Smooth muscle cell of the brain vasculature (primary cell): ENCODE data around the gene STAM2.
"Not testable (repeated sequence)": the region's sequence is repeated elsewhere in the genome, so short reads cannot be mapped to it uniquely, and the experiment has no call there.

Experiments used
- DNase-seq: peaks from one replicate; pipeline ENCODE4 v3.0.0-alpha.2; 2012; ENCODE audit warnings: low read depth, low spot score

Gene STAM2

DNA sequence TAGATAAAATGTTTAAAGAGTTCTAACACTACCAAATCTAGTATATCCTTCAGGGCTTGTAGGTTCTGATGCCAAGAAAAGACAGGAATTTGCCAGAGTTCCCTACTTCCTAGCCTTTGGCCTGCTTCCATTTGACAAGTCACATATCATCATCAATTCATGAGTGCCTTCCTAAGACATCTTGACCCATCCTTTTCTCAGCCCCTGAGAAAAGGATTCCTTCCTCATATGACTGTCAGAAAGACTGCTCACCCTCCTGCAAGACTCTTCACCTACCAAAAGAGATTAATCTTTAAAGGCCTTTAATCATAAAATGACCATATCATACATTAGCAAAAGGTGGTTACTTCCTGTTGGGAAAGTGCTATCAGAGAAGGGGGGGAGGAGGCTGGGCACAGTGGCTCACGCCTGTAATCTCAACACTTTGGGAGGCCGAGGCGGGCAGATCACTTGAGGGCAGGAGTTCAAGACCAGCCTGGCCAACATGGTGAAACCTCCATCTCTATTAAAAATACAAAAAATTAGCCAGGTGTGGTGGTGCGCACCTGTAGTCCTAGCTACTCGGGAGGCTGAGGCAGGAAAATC is 3.3 kb downstream of the STAM2 start:
- not testable (repeated sequence) for DNase-seq

DNA sequence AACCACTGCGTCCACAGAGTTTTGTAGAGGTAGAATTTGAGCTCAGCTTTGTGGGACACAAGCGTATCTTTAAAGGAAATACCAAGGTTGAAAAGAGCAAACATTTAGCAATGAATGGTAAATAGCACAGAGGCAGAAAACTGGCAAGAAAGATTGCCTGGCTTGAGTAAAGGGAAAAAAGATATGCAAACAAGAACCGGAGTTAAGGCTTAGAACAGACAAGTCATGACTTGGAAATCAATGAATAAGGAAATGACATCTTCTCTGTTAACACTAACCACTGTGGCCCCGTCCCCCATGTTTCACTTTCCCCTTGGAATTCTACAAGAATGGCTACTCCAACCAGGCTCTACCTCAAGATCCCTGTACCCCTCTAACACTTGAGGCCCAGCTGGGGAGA is 3.8 kb downstream of the STAM2 start:
- no peak for DNase-seq

DNA sequence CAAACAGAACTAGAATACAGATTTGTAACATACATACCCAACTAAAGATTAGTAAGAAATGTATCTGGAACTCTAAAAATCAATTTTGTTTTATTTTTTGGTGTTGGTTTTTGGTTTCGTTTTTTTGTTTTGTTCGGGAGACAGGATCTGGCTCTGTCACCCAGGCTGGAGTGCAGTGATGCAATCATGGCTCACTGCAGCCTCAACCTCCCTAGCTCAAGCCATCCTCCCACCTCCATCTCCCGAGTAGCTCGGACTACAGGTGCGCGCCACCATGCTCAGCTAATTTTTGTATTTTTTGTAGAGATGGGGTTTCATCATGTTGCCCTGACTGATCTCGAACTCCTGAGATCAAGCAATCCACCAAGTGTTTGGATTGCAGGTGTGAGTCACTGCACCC is 6.4 kb downstream of the STAM2 start:
- not testable (repeated sequence) for DNase-seq

DNA sequence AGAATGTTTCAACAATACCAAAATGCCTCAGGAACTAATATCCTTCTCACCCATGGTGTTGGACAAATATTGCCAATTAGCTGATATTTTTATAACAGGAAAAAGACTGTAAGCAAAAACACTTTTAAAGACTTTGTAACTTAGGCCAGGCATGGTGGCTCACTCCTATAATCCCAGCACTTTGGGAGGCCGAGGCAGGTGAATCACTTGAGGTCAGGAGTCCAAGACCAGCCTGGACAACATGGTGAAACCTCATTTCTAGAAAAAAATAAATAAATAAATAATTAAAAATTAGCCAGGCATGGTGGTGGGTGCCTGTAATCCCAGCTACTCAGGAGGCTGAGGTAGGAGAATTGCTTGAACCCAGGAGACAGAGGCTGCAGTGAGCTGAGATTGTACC is 8.1 kb downstream of the STAM2 start:
- DNase-seq = not testable (repeated sequence)

DNA sequence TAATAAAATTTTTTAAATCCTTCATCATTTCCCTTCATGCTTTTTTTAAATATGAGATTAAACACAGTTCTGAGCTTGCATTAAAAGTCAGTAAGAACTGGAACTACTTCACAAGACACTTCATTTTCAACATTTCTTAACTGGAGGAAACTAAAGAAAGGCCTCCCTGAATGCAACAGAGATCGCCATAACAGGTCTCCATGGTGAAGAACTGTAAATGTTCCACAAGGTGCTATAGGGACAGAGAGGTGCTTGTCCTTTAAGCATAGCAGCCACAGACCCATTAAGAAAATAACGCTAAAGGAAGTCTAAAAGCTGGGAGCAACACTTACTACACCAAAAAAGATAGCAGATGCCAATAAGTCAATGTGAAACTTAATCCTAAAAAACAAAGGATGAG is 8.5 kb downstream of the STAM2 start:
- DNase-seq = no peak

DNA sequence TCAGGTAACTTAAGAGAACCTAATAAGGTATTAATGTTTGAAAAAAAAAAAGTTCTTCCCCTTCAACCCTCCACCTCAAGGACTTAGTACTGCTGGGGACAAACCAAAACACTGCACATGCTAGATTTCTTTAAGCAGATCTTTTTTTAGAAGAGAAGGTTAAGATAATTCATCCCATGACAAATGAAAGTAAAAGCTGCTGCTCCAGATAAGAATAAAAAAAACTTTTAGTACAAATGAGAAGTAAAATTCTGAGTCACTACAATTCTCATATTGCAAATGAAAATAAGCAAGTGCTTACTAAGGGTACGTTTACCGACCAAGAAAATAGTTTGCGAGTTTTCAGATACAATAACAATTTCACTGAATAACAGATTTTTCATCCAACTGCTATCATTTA is 8.9 kb downstream of the STAM2 start:
- DNase-seq = no peak

DNA sequence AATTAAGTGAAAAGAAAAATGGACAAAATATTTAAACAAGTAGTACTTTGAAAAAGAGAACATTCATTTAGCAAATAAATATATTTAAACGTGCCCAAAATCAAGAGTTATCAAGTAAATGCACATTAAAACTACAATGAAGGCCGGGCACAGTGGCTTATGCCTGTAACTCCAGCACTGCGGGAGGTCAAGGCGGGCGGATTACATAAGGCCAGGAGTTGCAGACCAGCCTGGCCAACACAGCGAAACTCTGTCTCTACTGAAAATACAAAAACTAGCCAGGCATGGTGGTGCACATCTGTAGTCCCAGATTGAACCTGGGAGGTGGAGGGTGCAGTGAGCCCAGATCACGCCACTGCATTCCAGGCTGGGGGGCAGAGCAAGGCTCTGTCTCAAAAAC is 9.8 kb downstream of the STAM2 start:
- no peak for DNase-seq

DNA sequence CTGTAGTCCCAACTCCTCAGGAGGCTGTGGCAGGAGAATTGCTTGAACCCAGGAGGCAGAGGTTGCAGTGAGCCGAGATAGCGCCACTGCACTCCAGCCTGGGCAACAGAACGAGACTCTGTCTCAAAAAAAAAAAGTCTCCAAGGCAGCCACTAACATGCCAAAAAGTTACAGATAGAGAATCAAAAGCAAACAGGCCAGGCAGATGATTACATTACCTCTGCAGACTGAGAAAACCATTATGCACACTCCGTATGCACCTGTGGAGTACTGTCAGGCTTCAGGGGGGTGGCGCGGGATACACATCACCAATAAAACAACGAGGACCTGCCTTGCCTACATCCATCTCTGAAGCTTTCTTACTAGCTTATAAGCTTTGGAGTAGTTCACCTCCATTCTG is 10.3 kb downstream of the STAM2 start:
- no peak for DNase-seq

DNA sequence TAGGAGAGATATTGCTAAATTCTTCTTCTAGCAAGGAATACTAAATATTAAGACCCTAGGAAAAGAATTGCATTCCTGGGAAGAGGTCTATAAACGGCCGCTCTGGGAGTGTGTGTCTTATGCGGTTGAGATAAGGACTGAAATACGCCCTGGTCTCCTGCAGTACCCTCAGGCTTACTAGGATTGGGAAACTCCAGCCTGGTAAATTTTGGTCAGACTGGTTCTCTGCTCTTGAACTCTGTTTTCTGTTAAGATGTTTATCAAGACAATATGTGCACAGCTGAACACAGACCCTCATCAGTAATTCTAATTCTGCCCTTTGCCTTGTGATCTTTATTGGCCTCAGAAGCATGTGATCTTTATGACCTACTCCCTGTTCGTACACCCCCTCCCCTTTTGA is 11.9 kb downstream of the STAM2 start:
- DNase-seq = not testable (repeated sequence)

DNA sequence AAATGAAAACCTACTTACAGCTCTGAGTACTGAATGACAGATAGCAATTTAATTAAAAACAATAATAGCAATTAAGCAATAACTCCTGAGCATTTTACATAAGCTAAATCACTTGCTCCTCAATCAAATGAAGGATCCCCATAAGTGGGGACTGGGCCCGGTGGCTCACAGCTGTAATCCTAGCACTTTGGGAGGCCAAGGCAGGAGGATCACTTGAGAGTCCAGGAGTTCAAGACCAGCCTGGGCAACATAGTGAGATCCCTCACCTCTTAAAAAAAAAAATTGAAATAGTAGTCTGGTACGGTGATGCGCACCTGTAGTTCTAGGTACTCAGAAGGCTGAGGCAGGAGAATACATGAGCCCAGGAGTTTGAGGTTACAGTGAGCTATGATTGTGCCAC is 13.4 kb downstream of the STAM2 start:
- DNase-seq = no peak

DNA sequence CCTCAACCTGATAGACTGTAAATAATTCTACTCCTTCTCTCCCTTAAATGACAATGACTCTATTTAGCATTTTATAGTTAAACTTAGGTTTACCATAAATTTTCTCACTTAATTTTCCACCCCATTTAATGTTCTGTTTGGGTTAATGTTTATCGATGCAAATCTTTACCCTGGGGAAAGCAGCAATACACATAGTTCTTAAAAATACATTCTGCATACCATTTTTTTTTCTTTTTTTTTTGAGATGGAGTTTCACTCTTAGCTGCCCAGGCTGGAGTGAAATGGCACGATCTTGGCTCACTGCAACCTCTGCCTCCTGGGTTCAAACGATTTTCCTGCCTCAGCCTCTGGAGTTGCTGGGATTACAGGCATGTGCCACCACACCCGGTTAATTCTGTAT is 14.0 kb downstream of the STAM2 start:
- no peak for DNase-seq

DNA sequence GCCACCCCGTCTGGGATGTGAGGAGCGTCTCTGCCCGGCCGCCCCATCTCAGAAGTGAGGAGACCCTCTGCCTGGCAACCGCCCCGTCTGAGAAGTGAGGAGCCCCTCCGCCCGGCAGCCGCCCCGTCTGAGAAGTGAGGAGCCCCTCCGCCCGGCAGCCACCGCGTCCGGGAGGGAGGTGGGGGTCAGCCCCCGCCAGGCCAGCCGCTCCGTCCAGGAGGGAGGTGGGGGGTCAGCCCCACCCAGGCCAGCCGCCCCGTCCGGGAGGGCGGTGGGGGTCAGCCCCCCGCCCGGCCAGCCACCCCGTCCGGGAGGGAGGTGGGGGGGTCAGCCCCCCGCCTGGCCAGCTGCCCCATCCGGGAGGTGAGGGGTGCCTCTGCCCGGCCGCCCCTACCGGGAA is 15.2 kb downstream of the STAM2 start:
- DNase-seq = not testable (repeated sequence)

DNA sequence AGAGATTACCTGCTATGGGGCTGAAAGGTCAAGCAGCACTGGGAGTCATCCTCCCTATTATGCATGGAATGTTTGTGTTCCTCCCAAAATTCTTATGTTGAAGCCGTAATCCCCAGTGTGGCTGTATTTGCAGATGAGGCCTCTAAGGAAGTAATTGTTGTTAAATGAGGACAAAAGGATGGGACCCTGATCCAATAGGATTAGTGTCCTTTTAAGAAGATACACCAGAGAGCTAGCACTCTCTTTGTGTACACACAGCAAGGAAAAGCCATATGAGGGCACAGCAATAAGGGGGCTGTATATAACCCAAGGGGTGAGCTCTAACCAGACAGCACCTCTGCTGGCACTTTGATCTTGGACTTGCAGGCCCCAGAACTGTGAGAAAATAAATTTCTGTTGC is 18.3 kb downstream of the STAM2 start:
- DNase-seq = no peak

DNA sequence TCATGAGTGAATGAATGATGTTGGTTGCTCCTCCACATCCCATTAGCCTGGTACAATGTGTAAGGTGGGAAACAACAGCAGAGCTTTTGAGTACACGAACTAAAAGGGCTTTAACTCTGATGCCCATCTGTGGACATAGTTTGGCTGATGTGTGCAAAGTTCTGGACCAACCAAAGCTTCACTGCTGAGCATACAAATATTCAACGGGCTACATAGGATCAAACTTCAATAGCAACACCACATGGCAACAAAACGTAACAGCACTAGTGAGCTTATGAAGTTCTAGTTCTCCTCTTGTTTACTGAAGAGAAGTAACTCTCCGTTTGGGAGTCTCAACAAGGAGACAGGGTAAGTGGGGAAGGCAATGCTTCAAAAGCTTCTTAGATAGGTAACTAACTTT is 20.4 kb downstream of the STAM2 start:
- no peak for DNase-seq

DNA sequence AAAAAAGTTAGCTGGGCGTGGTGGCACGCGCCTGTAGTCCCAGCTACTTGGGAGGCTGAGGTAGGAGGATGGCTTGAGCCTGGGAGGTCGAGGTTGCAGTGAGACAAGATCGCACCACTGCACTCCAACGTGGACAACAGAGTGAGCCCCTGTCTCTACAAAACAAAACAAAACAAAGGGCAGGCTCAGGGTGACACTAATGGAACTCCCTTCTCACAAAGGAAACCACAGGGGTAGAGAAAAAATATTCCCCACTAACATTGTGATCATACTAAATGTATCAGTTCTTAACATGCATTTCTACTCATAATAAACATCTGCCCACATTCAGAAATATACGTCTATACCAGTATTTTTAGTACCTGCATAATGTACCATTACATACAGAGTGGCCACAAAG is 21.1 kb downstream of the STAM2 start:
- DNase-seq = no peak

DNA sequence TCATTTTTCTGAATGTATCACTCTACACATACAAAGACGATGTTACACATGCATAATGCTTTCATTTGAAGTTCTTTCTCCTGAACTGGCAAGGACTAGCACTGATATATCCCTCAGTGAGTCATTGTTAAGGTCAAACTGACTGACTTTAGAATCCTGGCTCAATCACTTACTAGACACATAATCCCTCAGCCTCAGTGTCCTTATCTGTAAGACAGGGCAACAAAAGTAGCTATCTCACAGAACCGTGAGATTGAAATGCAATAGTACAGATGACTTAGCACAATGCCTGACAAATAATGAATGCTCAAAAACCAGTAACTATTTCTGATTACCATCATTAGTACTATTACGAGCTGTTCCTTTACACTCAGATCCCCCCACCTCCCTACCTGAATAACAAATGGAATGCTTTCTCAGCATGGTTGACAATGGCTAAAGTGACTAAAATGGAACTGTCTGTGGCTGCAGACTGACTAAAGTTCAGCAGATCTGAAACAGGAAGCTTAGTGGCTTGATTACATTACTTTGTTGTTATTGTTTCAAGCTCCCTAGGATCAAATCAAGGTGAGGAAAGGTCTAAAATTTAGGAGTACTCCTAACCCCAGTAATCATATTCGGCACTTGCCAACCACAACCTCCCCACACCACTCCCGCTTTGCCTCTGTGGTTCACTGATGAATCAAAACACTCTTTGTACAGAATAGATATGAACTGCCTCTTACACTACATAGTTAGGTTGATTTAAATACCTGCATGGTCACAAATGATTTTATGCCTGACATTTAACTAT is 40.9 kb downstream of the STAM2 start:
- DNase-seq = no peak

DNA sequence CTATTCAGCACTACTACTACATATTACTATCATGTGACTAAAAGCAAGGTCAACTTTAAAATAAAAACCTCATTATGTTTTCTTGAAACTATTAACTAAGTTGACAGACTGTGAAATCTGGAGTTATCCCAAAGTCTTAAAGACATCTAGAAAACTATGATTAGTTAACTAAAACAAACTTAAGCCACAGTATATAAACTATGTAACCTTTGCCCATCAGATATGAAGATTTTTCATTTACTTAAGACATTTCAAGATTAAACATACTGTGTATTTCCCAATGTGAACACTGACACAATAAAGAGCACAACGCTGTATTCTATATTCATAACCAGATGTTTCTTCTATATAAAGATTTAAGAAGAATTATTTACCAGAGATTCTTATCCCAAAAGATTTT is 43.3 kb downstream of the STAM2 start:
- no peak for DNase-seq

DNA sequence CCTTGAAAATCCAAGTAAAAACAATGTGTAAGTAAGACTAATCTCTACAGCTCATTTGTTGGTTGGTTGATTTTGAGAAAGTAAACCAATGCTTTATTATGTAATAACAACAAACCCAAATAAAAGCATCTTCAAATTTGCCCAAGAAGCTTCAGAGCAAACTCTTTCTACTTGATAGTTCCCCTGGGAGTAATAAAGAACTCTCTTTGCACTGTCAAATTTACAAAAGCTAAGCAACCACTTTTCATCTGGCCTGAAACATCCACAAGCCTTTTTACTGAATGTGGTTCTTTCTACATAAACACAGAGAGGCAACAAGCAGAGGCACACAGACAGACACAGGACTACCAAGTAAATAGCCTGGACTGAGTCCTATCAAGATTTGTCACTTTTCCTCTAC is 47.9 kb downstream of the STAM2 start:
- no peak for DNase-seq

DNA sequence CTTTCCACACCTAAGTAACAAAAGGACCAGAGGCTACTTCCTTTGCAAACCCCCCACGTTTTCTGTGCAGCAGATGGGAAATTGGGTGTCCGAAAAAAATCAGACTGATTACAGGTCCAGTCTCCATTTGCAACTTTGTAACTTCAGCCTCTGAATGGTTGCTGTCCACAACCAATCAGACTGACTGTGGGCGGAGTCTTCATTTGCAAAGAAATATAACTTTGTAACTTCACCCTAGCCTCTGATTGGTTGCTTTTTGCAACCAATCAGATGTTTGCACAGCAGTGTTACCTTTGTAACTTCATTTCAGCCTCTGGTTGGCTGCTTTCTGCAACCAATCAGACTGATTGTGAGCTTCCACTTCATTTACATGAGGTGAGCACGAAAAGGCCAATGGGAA is 48.9 kb downstream of the STAM2 start:
- DNase-seq = no peak

DNA sequence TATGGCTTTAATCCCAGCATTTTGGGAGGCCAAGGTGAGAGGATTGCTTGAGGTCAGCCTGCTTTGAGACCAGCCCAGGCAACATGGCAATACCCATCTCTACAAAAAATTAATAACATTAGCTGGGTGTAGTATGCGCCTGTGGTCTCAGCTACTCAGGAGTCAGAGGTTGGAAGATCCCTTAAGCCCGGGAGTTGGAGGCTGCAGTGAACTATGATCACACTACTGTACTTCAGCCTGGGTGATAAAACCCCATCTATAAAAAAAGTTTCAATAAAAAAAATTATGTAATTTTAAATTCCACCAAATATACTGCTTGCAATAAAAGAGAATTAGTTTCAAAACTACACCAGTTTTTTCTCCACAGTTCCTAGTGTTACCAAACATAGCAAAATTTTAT is 53.4 kb downstream of the STAM2 start:
- no peak for DNase-seq

DNA sequence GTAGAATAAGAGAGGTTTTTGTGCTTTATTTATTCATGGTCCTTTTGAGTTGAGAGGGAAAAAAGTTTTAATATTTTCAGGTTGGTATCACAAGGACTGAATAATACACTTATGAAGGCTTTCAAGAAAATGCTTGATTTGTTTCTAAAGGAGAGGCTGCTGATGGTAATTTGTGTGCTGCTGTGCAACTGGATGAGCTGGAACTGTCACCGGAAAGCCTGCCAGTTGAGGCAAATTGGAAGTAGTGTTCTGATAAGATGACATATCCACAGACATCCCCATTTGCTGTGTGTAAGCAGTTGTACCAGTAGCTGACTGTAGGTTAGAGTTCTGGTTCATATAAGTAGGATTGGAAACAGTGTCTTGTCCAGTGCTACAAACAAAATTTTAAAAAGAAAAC is 55.1 kb downstream of the STAM2 start:
- no peak for DNase-seq

DNA sequence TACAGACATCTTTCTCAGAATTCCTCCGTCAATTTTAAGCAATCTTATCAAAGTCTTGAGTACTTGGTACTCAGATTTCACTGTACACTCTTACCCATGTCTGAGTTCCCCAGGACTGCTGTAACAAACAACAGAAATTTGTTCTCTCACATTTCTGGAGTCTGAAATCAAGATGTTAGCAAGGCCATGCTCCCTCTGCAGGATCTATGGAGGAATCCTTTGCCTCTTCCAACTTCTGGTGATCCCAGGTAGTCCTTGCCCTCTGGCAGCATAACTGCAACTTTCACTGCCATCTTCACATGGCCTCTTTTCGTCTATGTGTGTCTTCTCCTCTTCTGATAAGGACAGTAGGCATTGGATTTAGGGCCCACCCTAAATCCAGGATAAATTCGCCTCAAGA is 59.6 kb downstream of the STAM2 start:
- DNase-seq = no peak

DNA sequence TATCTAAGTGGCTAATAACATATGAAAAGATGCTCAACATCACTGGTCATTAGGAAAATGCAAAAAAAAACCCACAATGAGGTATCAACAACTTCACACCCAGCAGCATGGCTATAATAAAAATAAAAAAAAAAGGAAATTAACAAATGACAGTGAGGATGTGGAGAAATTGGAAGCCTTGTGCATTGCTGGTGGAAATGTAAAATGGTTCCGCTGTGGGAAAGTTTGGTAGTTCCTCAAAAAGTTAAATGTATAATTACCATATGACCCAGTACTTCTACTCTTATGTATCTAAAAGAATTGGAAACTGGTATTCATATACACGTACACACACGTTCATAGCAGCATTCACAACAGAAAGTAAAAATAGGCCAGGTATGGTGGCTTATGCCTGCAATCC is 61.2 kb downstream of the STAM2 start:
- DNase-seq = no peak

DNA sequence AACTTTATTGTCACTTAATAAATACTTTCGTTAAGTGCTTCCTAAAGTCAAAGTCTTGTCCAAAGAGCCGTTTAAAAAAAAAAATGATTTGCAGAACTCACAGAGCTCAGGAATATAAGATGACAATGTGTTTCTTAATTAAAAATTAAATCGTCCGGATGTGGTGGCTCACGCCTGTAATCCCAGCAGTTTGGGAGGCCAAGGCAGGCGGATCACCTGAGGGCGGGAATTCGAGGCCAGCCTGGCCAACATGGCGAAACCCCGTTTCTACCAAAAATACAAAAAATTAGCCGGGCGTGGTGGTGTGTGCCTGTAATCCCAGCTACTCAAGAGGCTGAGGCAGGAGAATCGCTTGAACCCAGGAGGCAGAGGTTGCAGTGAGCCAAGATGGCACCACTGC is 68.4 kb downstream of the STAM2 start:
- not testable (repeated sequence) for DNase-seq
